Erythroblast (primary cell): ENCODE measurements around the gene ANKRD44.

ENCODE experiments used
- GATA1 ChIP-seq: IDR thresholded peaks from 2 replicates; pipeline ENCODE4 v1.6.1; 2011; ENCODE audit warnings: low read depth, mild to moderate bottlenecking, control low read depth, low read length, moderate library complexity
- POLR2A ChIP-seq: IDR thresholded peaks from 2 replicates; pipeline ENCODE4 v1.6.1; 2011; ENCODE audit warnings: mild to moderate bottlenecking, low read length

DNA sequence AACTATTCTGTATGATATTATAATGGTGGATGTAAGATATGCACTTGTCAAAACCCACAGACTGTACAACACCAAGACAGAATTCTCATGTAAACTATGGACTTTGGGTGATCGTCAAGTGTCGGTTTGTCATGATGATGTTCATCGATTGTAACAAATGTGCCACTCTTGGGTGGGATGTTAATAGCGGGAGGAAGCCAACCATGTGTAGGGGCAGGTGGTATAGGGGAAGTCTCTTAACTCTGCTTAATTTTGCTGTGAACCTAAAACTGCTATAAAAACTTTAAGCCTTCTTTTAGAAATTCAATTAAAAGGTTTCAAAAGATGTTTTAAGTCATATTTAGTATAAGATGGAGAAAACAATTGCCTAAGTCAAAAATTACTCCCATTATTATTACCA lies 139.0 kb downstream of the ANKRD44 start:
- TF ChIP-seq POLR2A, result no peak
- no peak for TF ChIP-seq GATA1
